HG03571 (cell line): ENCODE results near the gene PON1.

Experiments used
- ATAC-seq: cut with Tn5 transposase; IDR thresholded peaks from one replicate; pipeline ENCODE4 v1.9.1; 2021; ENCODE audit not compliant: unreplicated experiment

PON1 gene

GRCh38 chr7:95324431-95324830, at the start of gene PON1:
TSS of gene PON1 (minus strand) at chr7:95324532. CDS start at chr7:95324475, 57 bp downstream.
- no peak for ATAC-seq

GRCh38 chr7:95373323-95373722, 49.0 kb upstream of the PON1 start:
- no peak for ATAC-seq

GRCh38 chr7:95368235-95368634, 43.9 kb upstream of the PON1 start:
- ATAC-seq: no peak

- ATAC-seq: no peak
Measured at GRCh38 chr7:95367606-95368005, 43.3 kb upstream of the PON1 start.

- no peak for ATAC-seq
Measured at GRCh38 chr7:95365151-95365550, 40.8 kb upstream of the PON1 start.

GRCh38 chr7:95357623-95358022, 33.3 kb upstream of the PON1 start:
- no peak for ATAC-seq

- ATAC-seq: no peak
Measured at GRCh38 chr7:95342642-95343307, 18.4 kb upstream of the PON1 start.

GRCh38 chr7:95342029-95342428, 17.7 kb upstream of the PON1 start:
- ATAC-seq: no peak

GRCh38 chr7:95340491-95340890, 16.2 kb upstream of the PON1 start:
- no peak for ATAC-seq

GRCh38 chr7:95338832-95339231, 14.5 kb upstream of the PON1 start:
- no peak for ATAC-seq

- no peak for ATAC-seq
Measured at GRCh38 chr7:95335093-95335492, 10.8 kb upstream of the PON1 start.

- ATAC-seq: no peak
Measured at GRCh38 chr7:95334447-95334846, 10.1 kb upstream of the PON1 start.

GRCh38 chr7:95330961-95331337, 6.6 kb upstream of the PON1 start:
- peak; percentile 30 for ATAC-seq

GRCh38 chr7:95330204-95330960, 6.0 kb upstream of the PON1 start:
- ATAC-seq: peak; percentile 96

GRCh38 chr7:95327356-95327755, 3.0 kb upstream of the PON1 start:
- ATAC-seq: no peak

- no peak for ATAC-seq
Measured at GRCh38 chr7:95323410-95324129, 762 bp downstream of the PON1 start.

- ATAC-seq: no peak
Measured at GRCh38 chr7:95322854-95323253, 1.5 kb downstream of the PON1 start.

GRCh38 chr7:95322396-95322795, 1.9 kb downstream of the PON1 start:
- no peak for ATAC-seq

- ATAC-seq: no peak
Measured at GRCh38 chr7:95321720-95322119, 2.6 kb downstream of the PON1 start.

- ATAC-seq: no peak
Measured at GRCh38 chr7:95320651-95321050, 3.7 kb downstream of the PON1 start.

- no peak for ATAC-seq
Measured at GRCh38 chr7:95319570-95319969, 4.8 kb downstream of the PON1 start.

- ATAC-seq: no peak
Measured at GRCh38 chr7:95318501-95319100, 5.7 kb downstream of the PON1 start.
